ENCODE results near the gene SUPT3H. TPM values are rescaled to one million over a fixed set of nuclear protein-coding genes. Genes with fewer than 3 reads are reported as not detected.

Gene SUPT3H
- total RNA-seq, 1 donor from 2014 or later: 13.3 TPM

- Mint-ChIP-seq H3K36me3 (ENCODE audit: low read depth) (peaks cover 2% of the 10 kb centered on the region), H3K27ac (ENCODE audit: unreplicated experiment) (no peak overlapping the region), H3K4me3 (ENCODE audit: unreplicated experiment) (no peak overlapping the region), H3K27me3 (ENCODE audit: low read depth) (no peaks in the 10 kb centered on the region), H3K4me1 (ENCODE audit: low read depth) (peaks cover 11% of the 10 kb centered on the region), H3K9me3 (ENCODE audit: low read depth) (peaks cover 15% of the 10 kb centered on the region)
- no peak for TF ChIP-seq CTCF (IDR thresholded peaks at IDR 0.05)
- no peak for DNase-seq (ENCODE audit: low spot score)
Observed at GRCh38 chr6:44784195-44784594, 593.5 kb downstream of the SUPT3H start.

GRCh38 chr6:44782892-44783291 lies 594.8 kb downstream of the SUPT3H start:
- TF ChIP-seq CTCF (IDR thresholded peaks at IDR 0.05): no peak
- no peak overlapping the region for H3K27ac Mint-ChIP-seq (ENCODE audit: unreplicated experiment)
- H3K36me3 Mint-ChIP-seq (ENCODE audit: low read depth): peaks cover 2% of the 10 kb centered on the region
- H3K9me3 Mint-ChIP-seq (ENCODE audit: low read depth): peaks cover 15% of the 10 kb centered on the region
- H3K4me1 Mint-ChIP-seq (ENCODE audit: low read depth): no peaks in the 10 kb centered on the region
- DNase-seq (ENCODE audit: low spot score): no peak
- no peaks in the 10 kb centered on the region for H3K27me3 Mint-ChIP-seq (ENCODE audit: low read depth)
- no peak overlapping the region for H3K4me3 Mint-ChIP-seq (ENCODE audit: unreplicated experiment)

- Mint-ChIP-seq H3K4me3 (ENCODE audit: unreplicated experiment) (no peak overlapping the region), H3K27ac (ENCODE audit: unreplicated experiment) (no peak overlapping the region), H3K36me3 (ENCODE audit: low read depth) (peaks cover 2% of the 10 kb centered on the region), H3K4me1 (ENCODE audit: low read depth) (no peaks in the 10 kb centered on the region), H3K27me3 (ENCODE audit: low read depth) (no peaks in the 10 kb centered on the region), H3K9me3 (ENCODE audit: low read depth) (peaks cover 15% of the 10 kb centered on the region)
- DNase-seq (ENCODE audit: low spot score): no peak
- no peak for TF ChIP-seq CTCF (IDR thresholded peaks at IDR 0.05)
Observed at GRCh38 chr6:44781912-44782597, 595.7 kb downstream of the SUPT3H start.

GRCh38 chr6:44780161-44780560 lies 597.6 kb downstream of the SUPT3H start:
- no peak overlapping the region for H3K27ac Mint-ChIP-seq (ENCODE audit: unreplicated experiment)
- H3K27me3 Mint-ChIP-seq (ENCODE audit: low read depth): no peaks in the 10 kb centered on the region
- no peak for DNase-seq (ENCODE audit: low spot score)
- TF ChIP-seq CTCF (IDR thresholded peaks at IDR 0.05): no peak
- H3K4me1 Mint-ChIP-seq (ENCODE audit: low read depth): no peaks in the 10 kb centered on the region
- peaks cover 3% of the 10 kb centered on the region for H3K36me3 Mint-ChIP-seq (ENCODE audit: low read depth)
- H3K9me3 Mint-ChIP-seq (ENCODE audit: low read depth): peaks cover 15% of the 10 kb centered on the region
- H3K4me3 Mint-ChIP-seq (ENCODE audit: unreplicated experiment): no peak overlapping the region

GRCh38 chr6:44779130-44779826 lies 598.5 kb downstream of the SUPT3H start:
- DNase-seq (ENCODE audit: low spot score): no peak
- TF ChIP-seq CTCF (IDR thresholded peaks at IDR 0.05): no peak
- H3K36me3 Mint-ChIP-seq (ENCODE audit: low read depth): peaks cover 4% of the 10 kb centered on the region
- no peaks in the 10 kb centered on the region for H3K4me1 Mint-ChIP-seq (ENCODE audit: low read depth)
- no peak overlapping the region for H3K27ac Mint-ChIP-seq (ENCODE audit: unreplicated experiment)
- H3K4me3 Mint-ChIP-seq (ENCODE audit: unreplicated experiment): no peak overlapping the region
- H3K9me3 Mint-ChIP-seq (ENCODE audit: low read depth): peaks cover 8% of the 10 kb centered on the region
- no peaks in the 10 kb centered on the region for H3K27me3 Mint-ChIP-seq (ENCODE audit: low read depth)

Small RNAs within 50 kb of the gene (microRNA-seq; reads per million reads assigned to microRNA genes)
- gene MIR586 (ENCODE audit: borderline number of aligned reads): not detected

Other genes starting within 250 kb of the SUPT3H start
- 12.2 to 20.4 TPM (median 14.0 TPM) in 3 replicates for gene RUNX2, start 49.6 kb downstream of the SUPT3H start, total RNA-seq

Measured in chondrocyte (in vitro differentiated cells).